ENCODE results near the gene ZNF140. TPM values are rescaled to one million over a fixed set of nuclear protein-coding genes. Genes with fewer than 3 reads are reported as not detected.

ZNF140 gene
- total and polyA plus RNA-seq, 12 donors, result 6.8 to 11.9 (median 9.1) TPM

DNA sequence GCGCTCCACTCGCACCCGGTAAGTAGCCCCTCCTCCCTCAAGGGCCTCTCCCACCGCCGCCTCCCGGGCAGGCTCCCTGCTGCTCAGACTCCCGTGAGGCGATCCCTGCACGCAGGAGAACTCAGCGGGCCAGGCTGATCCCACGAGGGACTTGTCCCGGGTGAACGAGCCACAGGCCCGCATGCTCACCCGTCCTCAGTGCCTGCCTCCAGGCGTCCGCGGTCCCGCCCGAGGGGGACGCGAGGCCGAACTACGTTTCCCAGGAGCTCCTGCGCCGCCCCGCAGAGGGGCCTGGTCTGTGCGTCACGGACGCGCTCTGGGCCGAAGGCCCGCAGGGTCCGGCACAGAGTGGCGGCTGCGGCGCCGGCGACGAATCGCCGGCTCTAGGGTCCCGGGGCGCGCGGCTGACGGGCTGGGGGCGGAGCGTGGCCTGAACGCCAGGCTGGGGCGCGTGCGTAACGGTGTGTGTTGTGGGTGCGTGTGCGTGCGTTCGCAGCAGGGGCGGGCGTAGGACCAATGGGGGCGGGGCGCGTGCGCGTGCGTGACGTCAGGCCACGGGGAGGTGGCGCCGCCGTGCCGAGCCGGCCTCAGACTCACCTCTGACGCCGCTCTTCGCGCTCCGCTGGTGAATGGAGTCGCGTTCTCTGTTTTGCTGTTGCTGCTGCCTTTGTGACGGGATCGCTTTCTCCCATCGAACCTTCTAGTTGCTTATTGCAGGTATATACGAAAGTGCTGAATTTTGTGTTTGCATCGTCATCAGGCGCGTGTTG, 49.5 kb downstream of the ZNF140 start, which contains the start of the genes ZNF10 and ZNF891:
TSS of gene ZNF10 (plus strand) at position 590 of the 770 bp plus-strand sequence. CDS start 13,866 bp downstream, outside the sequence.
TSS of gene ZNF891 (minus strand) at position 237 of the 770 bp plus-strand sequence. CDS start 8,356 bp downstream, outside the sequence.
- intact Hi-C loops (cut with DNase I), result loop anchor here in 5 of 10 donors (1.0 to 2.0 kb wide), 4 partner anchors 49 to 93 kb away; partner anchors contain the start of genes ZNF140 (in 5 of the 5), ZNF268 (in 1 of the 5) and ZNF84 (in 1 of the 5)
- Histone ChIP-seq H3K4me1 (peaks cover 0 to 19% (median 12%) of the 10 kb centered on the region in 9 donors), H3K4me3 (peak within 1 kb of the TSS; percentile 73 to 93 (median 84)), H3K36me3 (peaks cover 0 to 68% (median 30%) of the 10 kb centered on the region in 9 donors), H3K27me3 (no peaks in the 10 kb centered on the region), H3K27ac (peak within 1 kb of the TSS; percentile 89 to 97 (median 92)), H3K9me3 (peaks cover 3 to 80% (median 50%) of the 10 kb centered on the region in 11 donors)
- WGBS, 2 donors, result 0 to 1% methylated on average over 74 to 87 of the region's 87 CpGs
- ATAC-seq (peak; percentile 96 to 100 (median 98)), DNase-seq (peak; percentile 95 to 98)
- TF ChIP-seq, protein P1, sequence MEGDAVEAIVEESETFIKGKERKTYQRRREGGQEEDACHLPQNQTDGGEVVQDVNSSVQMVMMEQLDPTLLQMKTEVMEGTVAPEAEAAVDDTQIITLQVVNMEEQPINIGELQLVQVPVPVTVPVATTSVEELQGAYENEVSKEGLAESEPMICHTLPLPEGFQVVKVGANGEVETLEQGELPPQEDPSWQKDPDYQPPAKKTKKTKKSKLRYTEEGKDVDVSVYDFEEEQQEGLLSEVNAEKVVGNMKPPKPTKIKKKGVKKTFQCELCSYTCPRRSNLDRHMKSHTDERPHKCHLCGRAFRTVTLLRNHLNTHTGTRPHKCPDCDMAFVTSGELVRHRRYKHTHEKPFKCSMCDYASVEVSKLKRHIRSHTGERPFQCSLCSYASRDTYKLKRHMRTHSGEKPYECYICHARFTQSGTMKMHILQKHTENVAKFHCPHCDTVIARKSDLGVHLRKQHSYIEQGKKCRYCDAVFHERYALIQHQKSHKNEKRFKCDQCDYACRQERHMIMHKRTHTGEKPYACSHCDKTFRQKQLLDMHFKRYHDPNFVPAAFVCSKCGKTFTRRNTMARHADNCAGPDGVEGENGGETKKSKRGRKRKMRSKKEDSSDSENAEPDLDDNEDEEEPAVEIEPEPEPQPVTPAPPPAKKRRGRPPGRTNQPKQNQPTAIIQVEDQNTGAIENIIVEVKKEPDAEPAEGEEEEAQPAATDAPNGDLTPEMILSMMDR (IDR thresholded peaks at IDR 0.05), result peak in 1 of 9 donors; percentile 10

DNA sequence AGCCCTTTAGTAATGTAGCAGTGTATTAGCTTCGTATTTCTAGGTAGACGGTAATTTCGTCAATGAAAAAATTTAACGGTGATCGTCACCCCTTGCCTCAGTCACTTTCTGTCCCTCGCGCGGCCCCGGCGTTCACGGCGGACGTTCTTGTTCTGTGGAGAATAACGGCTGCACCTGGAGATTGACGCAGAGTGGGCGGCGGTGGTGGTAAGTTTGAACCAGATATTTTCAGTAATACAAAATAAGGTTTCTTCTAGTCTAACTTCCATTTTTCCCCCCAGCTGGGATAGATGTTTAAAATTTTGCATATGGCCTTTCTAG, 50.0 kb downstream of the ZNF140 start:
- Histone ChIP-seq H3K36me3 (peaks cover 0 to 68% (median 30%) of the 10 kb centered on the region in 9 donors), H3K4me1 (peaks cover 0 to 19% (median 12%) of the 10 kb centered on the region in 9 donors), H3K4me3 (peak overlapping the region; percentile 73 to 93 (median 84)), H3K27me3 (no peaks in the 10 kb centered on the region), H3K9me3 (peaks cover 3 to 80% (median 49%) of the 10 kb centered on the region in 11 donors), H3K27ac (peak overlapping the region; percentile 89 to 97 (median 92))
- 0 to 1% methylated on average over 17 of the region's 17 CpGs for WGBS, 2 donors
- DNase-seq, result peak; percentile 34 to 35
- TF ChIP-seq, protein P1 (IDR thresholded peaks at IDR 0.05), result no peak
- intact Hi-C loops (cut with DNase I), result loop anchor here in 5 of 10 donors (1.0 to 2.0 kb wide), 4 partner anchors 50 to 94 kb away; partner anchors contain the start of genes ZNF140 (in 5 of the 5), ZNF268 (in 1 of the 5) and ZNF84 (in 1 of the 5)
- peak in 6 of 8 donors; percentile 4 to 51 (median 22) for ATAC-seq

DNA sequence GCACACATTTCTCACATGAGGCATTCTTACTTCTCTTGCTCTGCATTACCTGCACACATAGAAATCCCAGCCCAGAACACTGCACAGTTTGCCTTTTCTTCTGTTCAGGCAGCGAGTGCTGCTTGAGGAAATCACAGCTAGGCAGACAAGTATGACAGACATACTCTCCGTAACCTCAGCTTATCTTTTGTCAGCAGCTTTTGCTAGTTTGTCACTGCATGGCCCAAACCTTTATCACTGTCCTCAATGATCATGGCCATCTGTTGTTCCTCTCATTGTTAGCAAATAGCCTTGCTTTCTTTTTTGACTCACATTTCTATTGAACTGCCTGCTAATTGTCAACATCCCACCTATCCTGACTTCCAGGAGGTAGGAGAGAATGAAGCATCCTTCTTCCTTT, 55.0 kb downstream of the ZNF140 start:
- 76 to 79% methylated on average over 2 of the region's 2 CpGs for WGBS, 2 donors

DNA sequence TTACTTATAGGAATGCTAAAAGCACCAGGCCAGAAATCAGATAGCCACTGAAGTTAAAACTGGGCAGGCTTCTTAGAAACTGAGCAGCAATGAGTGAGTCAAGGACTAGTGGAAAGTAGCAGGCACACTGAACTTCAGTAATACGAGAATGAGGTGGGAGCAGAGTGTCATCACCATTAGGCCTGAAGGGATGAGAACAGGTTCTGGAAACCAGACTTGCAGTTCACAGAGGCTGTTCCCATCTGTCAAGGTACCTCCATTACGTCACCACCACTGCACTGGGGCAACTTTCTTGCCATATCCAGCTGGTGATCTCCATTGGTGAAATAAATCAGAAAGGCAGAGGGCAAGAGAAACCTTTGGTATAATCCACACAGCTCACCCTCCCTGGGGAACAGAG, 65.3 kb downstream of the ZNF140 start:
- DNase-seq, result no peak
- H3K27me3 ChIP-seq, result no peaks in the 10 kb centered on the region
- peaks cover 0 to 100% (median 90%) of the 10 kb centered on the region in 11 donors for H3K9me3 ChIP-seq
- ATAC-seq, result no peak
- WGBS, 2 donors, result 96 to 100% methylated on average over 2 of the region's 2 CpGs
- TF ChIP-seq, protein P1 (IDR thresholded peaks at IDR 0.05), result no peak
- H3K4me1 ChIP-seq, result no peaks in the 10 kb centered on the region
- H3K27ac ChIP-seq, result no peak overlapping the region
- intact Hi-C loops (cut with DNase I), result no loop called here
- peaks cover 6 to 100% (median 80%) of the 10 kb centered on the region in 9 donors for H3K36me3 ChIP-seq
- H3K4me3 ChIP-seq, result no peak overlapping the region

More for the DNA sequence above, 55.0 kb downstream of the ZNF140 start:
- no peaks in the 10 kb centered on the region for H3K27me3 ChIP-seq
- no peak overlapping the region for H3K27ac ChIP-seq
- H3K36me3 ChIP-seq, result peaks cover 0 to 88% (median 54%) of the 10 kb centered on the region in 9 donors
- DNase-seq (no peak), ATAC-seq (no peak)
- intact Hi-C loops (cut with DNase I), result no loop called here
- TF ChIP-seq, protein P1 (IDR thresholded peaks at IDR 0.05), result no peak
- H3K4me3 ChIP-seq, result no peak overlapping the region
- H3K4me1 ChIP-seq, result peaks cover 0 to 12% (median 7%) of the 10 kb centered on the region in 9 donors
- peaks cover 0 to 94% (median 57%) of the 10 kb centered on the region in 11 donors for H3K9me3 ChIP-seq
